ENCODE data around the gene AZIN2. TPM values are rescaled to one million over a fixed set of nuclear protein-coding genes. Genes with fewer than 3 reads are reported as not detected.

The AZIN2 gene
- total and polyA plus RNA-seq, 10 of the 15 experiments (the other 5 are each of a cell fraction or from before 2014, with no cell fraction given) = 0.02 to 0.85 (median 0.23) TPM

DNA sequence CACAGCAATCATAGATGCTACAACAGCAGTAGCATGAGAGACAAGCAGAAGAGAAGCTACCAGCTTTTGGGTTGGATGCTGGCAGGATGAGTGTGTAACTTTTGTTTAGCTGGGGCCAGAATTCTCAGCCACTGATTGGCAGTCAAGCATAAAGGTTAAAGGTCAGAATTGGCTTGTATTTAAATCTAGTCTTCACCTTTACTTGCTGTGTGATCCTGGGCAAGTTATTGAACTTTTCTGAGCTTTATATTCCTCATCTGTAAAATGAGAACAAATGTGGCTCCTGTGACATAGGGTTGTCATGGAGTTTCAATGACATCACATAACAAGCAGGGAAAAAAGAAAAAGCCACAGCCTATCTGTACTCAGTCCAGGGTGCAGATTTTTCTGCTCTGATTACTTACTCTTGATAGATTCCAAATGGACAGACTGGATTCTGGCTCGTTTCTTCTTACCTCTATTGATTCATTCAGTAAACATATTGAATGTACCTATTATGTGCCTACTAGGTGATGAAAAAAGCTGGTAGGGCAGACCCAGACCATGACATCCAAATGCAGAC lies 2.8 kb upstream of the AZIN2 start:
- Histone ChIP-seq H2AFZ (ENCODE audit: control insufficient read depth, low read depth, low read length) (no peak overlapping the region), H3K9ac (ENCODE audit: control insufficient read depth, insufficient read depth, low read length) (no peak overlapping the region), H4K20me1 (ENCODE audit: control insufficient read depth, insufficient read depth) (no peaks in the 10 kb centered on the region), H3K27ac (ENCODE audit: control insufficient read depth, insufficient read depth) (no peak overlapping the region), H3K4me2 (ENCODE audit: control insufficient read depth, insufficient read depth) (no peak overlapping the region), H3K4me3 (no peak overlapping the region), H3K27me3 (replicated peaks in 1 of 2; ENCODE audit: control insufficient read depth in 2 of 2, insufficient read depth in 2 of 2, low read length in 1 of 2) (peaks cover 3 to 12% of the 10 kb centered on the region in 2 experiments; a peak in 3 of 4 replicates), H3K4me1 (ENCODE audit: control insufficient read depth, insufficient read depth, low read length) (no peaks in the 10 kb centered on the region), H3K9me3 (replicated peaks; ENCODE audit: control insufficient read depth, insufficient read depth, low read length) (no peaks in the 10 kb centered on the region), H3K36me3 (ENCODE audit: control insufficient read depth in 2 of 2, insufficient read depth in 2 of 2, low read length in 1 of 2) (no peaks in the 10 kb centered on the region), H3K79me2 (ENCODE audit: control insufficient read depth, insufficient read depth, low read length) (no peaks in the 10 kb centered on the region)
- ChIA-PET CTCF (interaction anchor here (0.8 to 1.0 kb wide), 3 partner anchors 49 to 367 kb away, joined by 3 to 4 read pairs (median 3); no protein-coding TSS in a partner anchor), POLR2A (interaction anchor here (0.6 to 0.7 kb wide), 2 partner anchors 37 to 58 kb away, joined by 3 to 4 read pairs; no protein-coding TSS in a partner anchor), SMC1A (ENCODE audit: uncharacterized antibody, unreplicated experiment) (interaction anchor here (1.1 to 2.3 kb wide), 3 partner anchors 22 to 146 kb away, joined by 3 to 7 read pairs (median 4); no protein-coding TSS in a partner anchor), RAD21 (ENCODE audit: unreplicated experiment) (no interaction called here)
- DNase-seq (ENCODE audit: low read depth, low spot score) (no peak), FAIRE-seq (no peak), ATAC-seq (no peak)
- no TSS peak for BruUV-seq (replicated peaks)
- WGBS (ENCODE audit: insufficient coverage, insufficient replicate concordance, low lambda C conversion rate, missing lambda C conversion rate) = 0% methylated on average over 1 of the region's 1 CpG
- intact Hi-C loops (cut with micrococcal nuclease; ENCODE audit: unreplicated experiment) = no loop called here
- in situ Hi-C loops (cut with MboI) = no loop called here
- no peak for TF ChIP-seq E4F1 (IDR thresholded peaks at IDR 0.05; ENCODE audit: borderline replicate concordance, partially characterized antibody)
- TF ChIP-seq POU2F2 (IDR thresholded peaks at IDR 0.05; ENCODE audit: borderline replicate concordance, low read depth, low read length) = no peak
- TF ChIP-seq CBFB (IDR thresholded peaks at IDR 0.05; ENCODE audit: low read depth) = no peak
- no peak for TF ChIP-seq TAF1 (IDR thresholded peaks at IDR 0.05; ENCODE audit: borderline replicate concordance, low read depth, low read length)
- no peak for TF ChIP-seq PRDM15 (CRISPR knock-in tag; IDR thresholded peaks at IDR 0.05)
- TF ChIP-seq RUNX3 (IDR thresholded peaks at IDR 0.05; ENCODE audit: low read length) = no peak
- TF ChIP-seq ZNF384 (IDR thresholded peaks at IDR 0.05; ENCODE audit: borderline replicate concordance, low read depth, low read length) = no peak
- no peak for TF ChIP-seq JUNB (IDR thresholded peaks at IDR 0.05)
- no peak for TF ChIP-seq TBL1XR1 (IDR thresholded peaks at IDR 0.05; ENCODE audit: low read depth, low read length)
- TF ChIP-seq POLR2A (IDR thresholded peaks at IDR 0.05; ENCODE audit: low read depth, low read length) = no peak
- TF ChIP-seq HCFC1 (IDR thresholded peaks at IDR 0.05; ENCODE audit: low read length) = no peak
- no peak for TF ChIP-seq NFYB (IDR thresholded peaks at IDR 0.05; ENCODE audit: insufficient read depth, low read depth, low read length)
- TF ChIP-seq NR2F1 (conservative IDR thresholded peaks at IDR 0.05) = no peak
- no peak for TF ChIP-seq MEF2B (IDR thresholded peaks at IDR 0.05; ENCODE audit: partially characterized antibody, poor library complexity, severe bottlenecking)
- no peak for TF ChIP-seq SIX5 (IDR thresholded peaks at IDR 0.05; ENCODE audit: low read depth, low read length, severe bottlenecking)
- no peak for TF ChIP-seq MEF2A (IDR thresholded peaks at IDR 0.05; ENCODE audit: insufficient read depth, low read depth, low read length)
